HPDE6-E6E7 (cell line): ENCODE results near the gene CNOT11.
A peak's percentile ranks its signal among the peaks of the same experiment; 100 is the strongest.
"Not testable (repeated sequence)": the region's sequence is repeated elsewhere in the genome, so short reads cannot be mapped to it uniquely, and the experiment has no call there.

Source experiments
- DNase-seq: peaks from one replicate; pipeline ENCODE4 v3.0.0; 2011; ENCODE audit warnings: missing footprints; ENCODE audit errors: extremely low spot score

Gene CNOT11

DNA sequence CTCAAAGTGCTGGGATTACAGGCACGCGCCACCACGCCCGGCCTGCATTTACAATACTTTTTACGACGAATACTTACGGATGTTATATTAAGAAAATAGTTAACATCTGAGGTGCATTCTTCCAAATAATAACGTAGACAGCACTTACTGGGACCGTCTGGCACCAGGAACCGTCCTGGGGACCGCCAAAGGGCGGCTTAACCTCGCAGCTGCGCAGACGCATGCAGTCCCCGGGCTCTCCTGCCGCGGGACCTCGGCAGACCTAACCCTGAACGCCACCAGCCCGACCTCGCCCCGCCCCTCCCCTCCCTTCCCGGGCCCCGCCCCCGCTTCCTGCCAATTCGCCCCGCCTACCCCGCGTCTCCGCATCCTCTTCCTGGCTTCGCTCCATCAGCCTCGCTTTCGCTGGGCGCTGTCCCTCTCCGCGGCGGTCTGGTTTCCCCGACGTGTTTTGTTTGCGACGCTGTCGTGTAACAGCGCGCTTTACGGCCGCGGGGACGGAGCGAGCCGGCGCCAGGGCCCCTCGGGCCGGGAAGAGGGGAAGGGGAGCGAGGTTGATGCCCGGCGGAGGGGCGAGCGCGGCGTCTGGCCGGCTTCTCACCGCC, at the start of gene CNOT11:
Gene CNOT11 (plus strand): TSS at position 479 of the 605 bp plus-strand sequence. CDS start 79 bp downstream, at position 558.
- DNase-seq = peak; percentile 78

DNA sequence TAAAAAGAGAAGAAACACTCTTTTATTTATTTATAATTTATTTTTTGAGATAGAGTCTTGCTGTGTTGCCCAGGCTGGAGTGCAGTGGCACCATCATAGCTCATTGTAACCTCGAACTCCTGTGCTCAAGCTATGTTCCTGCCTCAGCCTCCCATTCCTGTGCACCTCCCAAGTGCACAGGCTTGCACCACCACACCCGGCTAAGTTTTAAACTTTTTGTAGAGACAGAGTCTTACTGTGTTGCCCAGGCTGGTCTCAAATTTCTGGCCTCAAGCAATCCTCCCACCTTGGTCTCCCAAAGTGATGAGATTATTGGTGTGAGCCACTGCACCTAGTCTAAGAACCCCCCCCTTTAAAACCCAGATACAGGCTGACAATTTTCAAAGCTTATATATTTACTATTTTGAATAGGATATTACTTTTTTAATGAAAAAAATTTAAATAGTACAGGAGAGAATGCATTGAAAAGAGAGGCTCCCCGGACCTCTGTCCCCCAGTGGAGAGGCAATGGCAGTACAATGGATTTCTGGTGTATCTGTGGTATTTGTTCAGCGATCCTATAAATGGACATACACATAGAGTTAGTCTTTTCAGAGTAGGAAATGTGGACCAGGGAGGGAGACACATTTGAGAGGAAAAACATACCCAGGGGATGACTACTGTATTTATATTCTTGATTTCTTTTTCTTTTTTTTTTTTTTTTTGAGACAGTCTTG, 48.1 kb upstream of the CNOT11 start:
- no peak for DNase-seq

DNA sequence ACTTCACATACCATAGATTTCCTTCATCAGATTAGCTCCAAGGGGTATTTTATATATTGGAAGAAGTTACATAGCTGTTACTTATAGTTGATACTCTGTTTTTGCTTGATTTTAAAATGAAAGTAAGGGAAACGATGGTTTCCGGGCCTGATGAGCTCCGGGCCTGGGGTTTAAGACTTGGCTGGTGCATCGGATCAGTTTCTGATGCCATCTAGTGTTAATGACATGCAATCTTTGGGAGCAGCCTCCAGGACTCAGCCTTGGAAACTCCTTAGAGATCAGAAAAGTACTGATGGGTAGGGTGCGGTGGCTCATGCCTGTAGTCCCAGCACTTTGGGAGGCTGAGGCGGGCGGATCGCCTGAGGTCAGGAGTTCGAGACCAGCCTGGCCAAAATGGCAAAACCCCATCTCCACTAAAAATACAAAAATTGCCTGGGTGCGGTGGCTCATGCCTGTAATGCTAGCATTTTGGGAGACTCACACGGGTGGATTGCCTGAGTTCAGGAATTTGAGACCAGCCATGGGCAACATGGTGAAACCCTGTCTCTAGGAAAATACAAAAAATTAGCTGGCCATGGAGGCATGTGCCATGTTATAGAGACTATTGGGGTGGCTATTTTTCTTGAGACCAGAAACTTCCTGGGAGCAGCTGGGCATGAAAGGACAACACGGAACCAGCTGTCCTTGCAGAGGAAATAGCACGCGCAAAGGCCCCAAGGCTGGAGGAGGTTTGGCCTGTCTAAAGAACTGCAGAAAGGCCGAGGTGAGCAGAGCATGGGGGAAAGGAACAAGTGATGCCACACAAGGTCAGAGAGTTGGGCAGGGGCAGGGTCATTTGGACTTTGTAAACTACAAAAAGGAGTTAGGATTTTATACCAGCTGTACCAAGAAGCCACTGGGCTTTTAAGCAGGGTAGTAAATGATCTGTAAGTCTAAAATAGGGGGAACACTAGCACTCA, 46.9 kb upstream of the CNOT11 start:
- DNase-seq = peak; percentile 78

DNA sequence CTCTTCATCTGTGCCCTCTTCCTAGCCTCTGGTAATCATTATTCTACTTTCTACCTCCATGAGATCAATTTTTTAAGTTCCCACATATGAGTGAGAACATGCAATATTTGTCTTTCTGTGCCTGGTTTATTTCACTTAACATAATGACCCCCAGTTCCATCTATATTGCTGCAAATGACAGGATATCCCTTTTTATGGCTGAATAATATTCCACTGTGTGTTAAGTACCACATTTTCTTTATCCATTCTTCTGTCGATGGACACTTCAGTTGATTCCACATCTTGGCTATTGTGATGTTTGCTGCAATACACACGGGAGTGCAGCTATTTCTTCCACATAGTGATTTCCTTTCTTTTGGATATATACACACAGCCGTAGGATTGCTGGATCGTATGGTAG, 43.9 kb upstream of the CNOT11 start:
- DNase-seq = no peak

DNA sequence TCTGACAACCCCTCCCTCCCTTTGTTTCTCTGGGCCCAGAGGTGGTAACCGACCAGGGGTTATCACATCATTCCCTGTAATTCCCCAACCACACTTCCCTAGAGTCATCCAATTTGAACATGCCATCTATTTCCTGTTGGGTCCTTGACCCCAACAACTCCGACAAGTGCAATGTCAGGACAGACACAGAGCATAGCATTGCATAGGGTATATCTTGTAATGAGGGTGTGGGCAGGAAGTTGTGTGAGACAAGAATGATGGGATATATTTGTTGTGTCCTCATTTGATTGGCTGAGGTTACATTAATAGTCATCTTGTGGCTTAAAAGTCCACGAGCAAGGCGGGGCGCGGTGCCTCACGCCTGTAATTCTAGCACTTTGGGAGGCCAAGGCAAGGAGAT, 33.4 kb upstream of the CNOT11 start:
- DNase-seq = no peak

DNA sequence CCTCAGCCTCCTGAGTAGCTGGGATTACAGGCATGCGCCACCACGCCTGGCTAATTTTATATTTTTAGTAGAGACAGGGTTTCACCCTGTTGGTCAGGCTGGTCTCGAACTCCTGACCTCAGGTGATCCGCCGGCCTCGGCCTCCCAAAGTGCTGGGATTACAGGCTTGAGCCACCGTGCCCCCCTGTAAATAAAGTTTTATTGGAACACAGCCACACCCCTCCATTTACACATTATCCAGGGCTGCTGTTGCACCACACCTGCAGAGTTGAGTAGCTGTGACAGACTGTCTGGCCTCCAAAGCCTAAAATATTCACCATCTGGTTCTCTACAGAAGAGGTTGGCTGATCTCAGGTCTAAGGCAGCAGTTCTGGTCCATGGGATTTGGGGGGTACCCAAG, 32.6 kb upstream of the CNOT11 start:
- DNase-seq = not testable (repeated sequence)

DNA sequence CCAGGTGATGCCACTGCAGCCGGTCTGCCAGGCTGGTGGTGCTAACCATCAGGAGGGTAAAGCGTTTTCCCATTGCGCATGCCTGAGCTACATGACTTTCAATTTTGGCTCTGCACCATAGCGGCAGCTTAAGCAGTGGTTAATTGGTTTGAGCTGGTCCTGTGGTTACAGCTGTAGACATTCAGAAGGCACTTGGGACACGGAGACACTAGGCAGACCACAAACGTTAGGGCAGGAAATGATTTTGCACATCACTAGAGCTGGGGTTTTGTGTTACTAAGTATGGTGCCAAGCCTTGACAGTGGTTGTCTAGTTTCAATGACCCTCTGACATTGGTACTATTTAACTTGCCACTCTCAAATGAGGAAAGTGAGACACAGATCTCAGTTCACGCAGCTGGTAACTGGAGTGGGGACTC, 28.9 kb upstream of the CNOT11 start:
- DNase-seq = no peak

DNA sequence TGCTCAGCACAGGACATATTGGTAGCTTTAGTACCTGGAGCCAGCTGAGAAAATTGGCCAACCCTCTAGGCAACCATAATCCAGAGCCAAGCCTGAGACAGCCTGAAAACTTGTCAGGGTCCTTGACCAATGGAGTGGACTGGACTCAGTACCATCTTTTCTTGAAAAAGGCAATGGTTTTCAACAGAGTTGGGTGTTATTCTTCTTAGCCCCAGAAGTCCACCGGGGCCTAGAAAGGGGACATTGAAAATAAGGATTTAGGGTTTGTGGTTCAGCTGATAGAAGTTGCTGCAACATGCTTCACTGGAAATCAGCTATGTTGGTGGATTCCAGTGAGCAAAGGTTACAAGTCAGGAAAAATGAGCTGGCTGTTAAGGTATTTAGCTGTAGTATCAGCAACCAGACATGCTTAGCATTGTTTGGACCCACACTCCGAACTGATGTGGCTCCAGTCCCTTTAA, 22.1 kb upstream of the CNOT11 start:
- DNase-seq = no peak

DNA sequence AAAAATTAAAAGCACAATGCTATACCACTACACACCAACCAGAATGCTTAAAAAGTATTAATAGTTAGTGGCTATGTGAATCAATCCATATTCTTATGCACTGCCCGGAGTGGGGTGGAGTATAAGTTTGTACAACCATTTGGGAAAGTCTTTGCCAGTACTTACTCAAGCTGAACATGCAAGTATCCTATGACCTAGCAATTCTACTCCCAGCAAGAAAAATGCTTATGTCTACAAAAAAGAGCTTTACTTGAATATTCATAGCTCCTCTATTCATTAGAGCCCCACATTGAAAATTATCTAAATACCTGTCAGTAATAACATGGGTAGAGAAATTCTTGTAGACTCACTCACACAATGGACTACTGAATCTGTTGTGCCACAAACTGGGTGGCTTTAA, 21.4 kb upstream of the CNOT11 start:
- DNase-seq = no peak

DNA sequence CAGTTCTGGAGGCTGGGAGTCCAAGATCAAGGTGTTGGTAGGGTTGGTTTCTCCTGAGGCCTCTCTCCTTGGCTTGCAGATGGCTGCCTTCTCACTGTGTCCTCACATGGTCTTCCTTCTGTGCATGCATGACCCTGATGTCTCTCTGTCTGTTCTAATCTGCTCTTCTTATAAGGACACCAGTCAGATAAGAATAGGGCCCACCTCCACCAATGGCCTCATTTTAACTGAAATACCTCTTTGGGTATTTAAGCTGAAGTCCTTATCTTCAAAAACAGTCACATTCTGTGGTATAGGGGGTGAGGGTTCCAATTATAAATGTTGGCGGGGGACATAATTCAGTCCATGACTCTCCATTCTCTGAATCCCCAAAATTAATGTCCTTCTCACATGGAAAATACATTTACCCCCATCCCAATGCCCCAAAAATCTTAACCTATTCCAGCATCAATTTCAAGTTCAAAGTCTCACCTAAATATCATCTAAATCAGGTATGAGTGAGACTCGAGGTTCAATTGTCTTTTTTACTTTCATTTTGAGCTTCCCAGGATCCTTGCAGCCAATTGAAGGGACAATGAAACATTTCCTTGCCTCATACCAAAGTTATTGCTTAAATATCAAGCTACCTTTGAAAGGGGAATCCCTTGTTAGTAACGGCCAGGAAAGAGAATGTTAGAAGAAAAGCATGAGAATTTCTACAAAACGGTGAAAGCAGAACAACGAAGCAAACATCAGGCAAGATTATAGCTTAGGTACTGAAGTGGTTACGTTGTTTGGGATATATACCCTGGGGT, 20.6 kb upstream of the CNOT11 start:
- DNase-seq = no peak

DNA sequence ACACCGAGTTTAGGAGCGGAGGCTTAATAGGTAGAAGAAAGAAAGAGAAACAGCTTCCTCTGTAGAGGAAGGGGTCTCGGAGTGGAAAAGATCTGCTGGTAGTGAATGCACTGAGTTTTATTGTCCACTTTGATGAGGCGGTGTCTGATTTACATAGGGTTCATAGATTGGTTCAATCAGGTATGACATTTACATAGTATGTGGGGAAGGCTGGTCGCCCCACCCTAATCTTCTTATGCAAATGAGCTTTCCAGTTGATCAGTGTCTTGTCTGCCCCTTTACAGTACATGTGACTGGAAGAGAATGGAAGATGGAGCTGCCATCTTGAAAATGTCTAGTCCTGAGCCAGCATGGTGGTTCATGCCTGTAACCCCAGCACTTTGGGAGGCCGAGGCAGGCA, 19.9 kb upstream of the CNOT11 start:
- no peak for DNase-seq

DNA sequence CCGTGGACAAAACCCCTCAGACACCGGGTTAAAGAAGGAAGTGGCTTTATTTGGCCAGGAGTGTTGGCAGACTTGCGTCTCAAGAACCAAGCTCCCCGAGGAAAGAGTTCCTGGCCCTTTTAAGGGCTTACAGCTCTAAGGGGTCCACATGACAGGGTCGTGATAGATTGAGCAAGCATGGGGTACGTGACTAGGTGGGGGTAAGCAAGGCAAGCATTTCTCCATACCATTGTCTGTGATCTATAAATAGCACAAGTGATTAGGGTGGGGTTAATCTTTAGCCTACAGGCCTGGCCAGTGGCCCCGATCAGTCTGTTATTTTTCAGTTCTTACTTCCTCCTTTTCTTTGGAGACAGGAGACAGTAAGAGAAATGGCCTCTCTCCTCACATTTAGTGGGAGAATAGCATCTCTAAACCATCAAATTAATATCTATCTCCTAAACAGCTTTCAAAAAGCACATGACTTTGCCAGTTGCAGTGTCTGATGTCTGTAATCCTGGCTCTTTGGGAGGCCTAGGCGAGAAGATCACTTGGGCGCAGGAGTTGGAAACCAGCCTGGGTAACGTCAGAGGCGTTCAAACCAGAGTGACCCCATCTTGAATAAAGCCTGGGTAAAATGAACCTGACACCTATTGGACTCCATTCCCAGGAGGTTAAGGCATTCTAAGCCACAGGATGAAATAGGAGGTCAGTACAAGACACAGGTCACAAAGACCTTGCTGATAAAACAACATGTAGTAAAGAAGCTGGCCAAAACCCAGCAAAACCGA, 18.3 kb upstream of the CNOT11 start:
- no peak for DNase-seq

DNA sequence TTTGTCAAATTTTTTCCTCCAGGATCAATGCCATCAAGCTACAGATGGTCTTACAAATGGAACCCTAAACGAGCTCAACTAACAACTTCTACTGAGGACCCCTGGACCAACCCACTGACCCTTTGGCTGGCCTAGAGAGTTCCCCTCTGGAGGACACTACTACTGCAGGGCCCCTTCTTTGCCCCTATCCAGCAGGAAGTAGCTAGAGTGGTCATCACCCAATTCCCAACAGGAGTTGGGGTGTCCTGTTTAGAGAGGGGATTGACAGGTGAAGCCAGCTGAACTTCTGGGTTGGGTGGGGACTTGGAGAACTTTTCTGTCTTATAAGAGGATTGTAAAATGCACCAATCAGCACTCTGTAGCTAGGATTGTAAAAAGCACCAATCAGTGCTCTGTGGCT, 16.7 kb upstream of the CNOT11 start:
- DNase-seq = not testable (repeated sequence)

DNA sequence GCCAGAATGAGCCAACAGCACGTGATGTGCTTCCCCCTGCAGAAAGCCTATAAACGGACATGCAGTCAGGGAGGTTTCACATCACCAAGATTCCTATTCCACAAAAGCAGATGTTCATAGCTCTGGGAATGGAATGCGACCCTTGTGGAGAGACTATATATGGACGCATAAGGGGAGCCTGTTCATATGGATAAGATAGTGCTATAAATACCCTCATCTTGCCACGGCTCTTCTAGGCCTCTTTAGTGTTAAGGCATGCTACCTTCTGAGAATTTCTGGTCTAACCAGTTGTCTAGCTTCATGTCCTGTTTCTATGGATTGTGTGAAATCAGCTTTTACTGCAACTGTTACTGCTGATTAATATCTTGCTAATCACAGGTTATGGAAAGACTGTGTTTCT, 14.7 kb upstream of the CNOT11 start:
- DNase-seq = not testable (repeated sequence)

DNA sequence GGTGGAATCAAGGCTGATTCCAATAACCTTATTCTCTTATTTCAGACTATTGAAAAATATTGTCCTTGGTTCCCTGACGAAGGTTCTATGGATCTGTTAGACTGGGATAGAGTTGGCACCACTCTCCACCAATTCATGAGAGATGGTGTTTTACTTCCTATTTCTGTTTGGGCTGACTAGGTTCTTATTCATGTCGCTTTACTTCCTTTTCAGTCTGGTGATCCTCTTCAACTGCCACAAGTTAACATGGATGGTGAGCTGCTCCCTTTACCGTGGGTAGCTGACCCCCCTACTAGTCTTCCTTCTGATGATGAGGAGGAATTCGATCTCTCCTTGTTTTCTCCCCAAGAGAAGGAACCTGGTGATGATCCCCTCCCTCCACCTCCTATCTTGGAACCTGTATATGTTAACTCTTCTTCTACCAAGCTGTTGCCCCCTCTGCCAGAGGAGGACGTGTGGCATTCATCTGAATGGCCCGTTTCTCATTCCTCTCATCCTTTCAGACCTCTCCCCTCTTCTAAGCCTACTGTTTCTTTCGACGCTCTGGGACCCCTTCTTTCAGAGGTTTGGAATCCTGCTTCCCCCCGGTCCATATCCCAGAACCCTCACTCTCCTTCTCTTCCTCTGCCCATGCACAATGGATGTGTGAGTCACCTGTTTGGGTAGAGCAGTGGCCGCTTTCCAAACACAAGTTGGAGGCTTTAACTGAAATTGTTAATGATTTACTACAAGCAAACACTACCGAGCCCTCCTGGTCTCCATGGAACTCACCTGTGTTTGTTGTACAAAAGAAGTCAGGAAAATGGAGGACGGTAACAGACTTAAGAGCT, 13.5 kb upstream of the CNOT11 start:
- peak; percentile 45 for DNase-seq

DNA sequence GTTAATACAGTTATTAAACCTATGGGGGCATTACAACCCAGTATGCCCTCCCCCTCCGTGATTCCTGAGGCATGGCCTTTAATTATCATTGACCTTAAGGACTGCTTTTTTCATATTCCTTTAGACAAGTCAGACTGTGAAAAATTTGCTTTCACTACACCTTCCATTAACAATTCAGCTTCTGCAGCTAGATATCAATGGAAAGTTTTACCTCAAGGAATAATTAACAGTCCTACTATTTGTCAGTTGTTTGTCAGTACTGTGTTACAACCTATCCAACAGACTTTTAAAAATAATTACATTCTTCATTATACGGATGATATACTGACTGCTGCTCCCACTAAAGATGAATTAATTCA, 12.9 kb upstream of the CNOT11 start:
- not testable (repeated sequence) for DNase-seq

DNA sequence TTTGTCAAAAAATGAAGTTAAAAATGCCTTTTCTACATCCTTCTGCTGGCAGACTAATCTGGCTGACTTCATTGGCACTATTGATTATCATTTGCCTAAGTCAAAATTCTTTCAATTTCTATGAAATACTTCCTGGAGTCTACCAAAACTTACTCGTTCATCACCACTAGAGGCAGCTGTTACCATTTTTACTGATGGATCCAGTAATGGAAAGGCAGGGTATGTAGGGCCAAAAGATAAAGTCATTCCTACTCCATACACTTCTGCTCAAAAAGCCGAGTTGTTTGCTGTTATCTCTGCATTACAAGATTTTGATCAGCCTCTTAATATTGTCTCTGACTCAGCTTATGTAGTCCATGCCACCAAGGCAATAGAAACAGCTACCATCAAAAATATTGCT, 12.0 kb upstream of the CNOT11 start:
- not testable (repeated sequence) for DNase-seq

DNA sequence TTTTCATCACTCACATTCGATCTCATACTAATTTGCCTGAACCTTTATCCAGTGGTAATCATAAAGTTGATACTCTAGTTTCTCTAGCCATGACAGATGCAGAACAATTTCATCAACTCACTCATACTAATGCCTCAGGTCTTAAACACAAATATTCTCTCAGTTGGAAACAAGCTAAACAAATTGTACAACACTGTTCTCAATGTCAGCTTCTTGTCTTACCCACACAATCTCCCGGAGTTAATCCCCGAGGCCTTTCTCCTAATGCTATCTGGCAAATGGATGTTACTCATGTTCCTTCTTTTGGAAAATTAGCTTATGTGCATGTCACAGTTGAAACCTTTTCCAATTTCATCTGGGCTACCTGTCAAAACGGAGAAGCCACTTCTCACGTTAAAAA, 11.5 kb upstream of the CNOT11 start:
- DNase-seq = no peak

DNA sequence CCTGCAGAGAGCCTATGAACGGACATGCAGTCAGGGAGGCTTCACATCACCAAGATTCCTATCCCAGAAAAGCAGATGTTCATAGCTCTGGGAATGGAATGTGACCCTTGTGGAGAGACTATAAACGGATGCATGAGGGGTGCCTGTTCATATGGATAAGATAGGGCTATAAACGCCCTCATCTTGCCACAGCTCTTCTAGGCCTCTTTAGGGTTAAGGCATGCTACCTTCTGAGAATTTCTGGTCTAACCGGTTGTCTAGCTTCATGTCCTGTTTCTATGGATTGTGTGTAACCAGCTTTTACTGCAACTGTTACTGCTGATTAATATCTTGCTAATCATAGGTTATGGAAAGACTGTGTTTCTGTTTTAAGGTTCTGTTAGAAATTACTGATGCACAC, 8.3 kb upstream of the CNOT11 start:
- DNase-seq = not testable (repeated sequence)

DNA sequence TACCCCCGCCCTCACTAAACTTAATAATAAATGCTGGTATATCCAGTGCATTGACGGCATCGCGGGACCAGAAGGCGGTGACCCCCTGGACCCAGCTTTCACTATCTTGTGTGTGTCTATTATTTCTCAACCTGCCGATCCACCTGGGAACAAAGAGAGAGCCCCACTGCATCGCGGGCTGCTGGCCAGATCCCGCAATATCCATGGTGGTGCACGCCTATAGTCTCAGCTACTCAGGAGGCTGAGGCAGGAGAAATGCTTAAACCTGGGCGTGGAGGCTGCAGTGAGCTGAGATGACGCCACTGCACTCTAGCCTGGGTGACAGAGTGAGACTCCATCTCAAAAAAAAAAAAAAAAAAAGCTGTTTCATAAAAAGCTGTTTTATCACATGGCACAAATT, 7.8 kb upstream of the CNOT11 start:
- DNase-seq = not testable (repeated sequence)
